ENCODE measurements around the gene FOXL3. TPM values are rescaled to one million over a fixed set of nuclear protein-coding genes. Genes with fewer than 3 reads are reported as not detected.

Gene FOXL3
- total RNA-seq, 1 experiment from 2014 or later, result not detected

- no peak for DNase-seq (ENCODE audit: low read depth, low spot score)
- POLR2A ChIA-PET, result no interaction called here
- Histone ChIP-seq H3K4me3 (replicated peaks in 1 of 2; ENCODE audit: low read depth in 1 of 2, low read length in 2 of 2) (no peak overlapping the region), H3K4me2 (ENCODE audit: low read length) (no peak overlapping the region), H3K9ac (ENCODE audit: low read length) (no peak overlapping the region), H4K20me1 (ENCODE audit: insufficient read depth) (no peaks in the 10 kb centered on the region), H3K79me2 (ENCODE audit: insufficient read depth, low read length) (no peaks in the 10 kb centered on the region), H3K27me3 (ENCODE audit: insufficient read depth, low read length) (no peaks in the 10 kb centered on the region), H2AFZ (ENCODE audit: low read depth, low read length, poor library complexity, severe bottlenecking) (no peak overlapping the region), H3K4me1 (ENCODE audit: control insufficient read depth in 1 of 2, insufficient read depth in 2 of 2, low read length in 2 of 2) (no peaks in the 10 kb centered on the region), H3K36me3 (ENCODE audit: control insufficient read depth in 1 of 2, insufficient read depth in 2 of 2, low read length in 2 of 2) (no peaks in the 10 kb centered on the region), H3K27ac (ENCODE audit: low read depth, low read length) (no peak overlapping the region), H3K9me3 (ENCODE audit: control insufficient read depth in 1 of 2, insufficient read depth in 1 of 2, low read depth in 1 of 2, low read length in 2 of 2) (no peaks in the 10 kb centered on the region; a peak in 1 of 4 replicates), H3K9me2 (ENCODE audit: insufficient read depth) (no peaks in the 10 kb centered on the region)
- RAD21 ChIA-PET (ENCODE audit: low non-redundant PET in 1 of 2, low total read pairs in 2 of 2, uncharacterized antibody in 2 of 2, unreplicated experiment in 2 of 2), result no interaction called here
- intact Hi-C loops (cut with micrococcal nuclease), result no loop called here
- TF ChIP-seq ELF1 (IDR thresholded peaks at IDR 0.05; ENCODE audit: borderline replicate concordance, low read depth), result no peak
- TF ChIP-seq REST (IDR thresholded peaks at IDR 0.05; ENCODE audit: low read depth), result no peak
- no peak for TF ChIP-seq EGR1 (IDR thresholded peaks at IDR 0.05; ENCODE audit: low read depth)
- no peak for TF ChIP-seq ZFX (IDR thresholded peaks at IDR 0.05)
- no peak for TF ChIP-seq TCF7L2 (IDR thresholded peaks at IDR 0.05; ENCODE audit: borderline replicate concordance, extremely low read depth, insufficient read depth, insufficient read length)
- no peak for TF ChIP-seq JUND (IDR thresholded peaks at IDR 0.05)
- BruUV-seq (replicated peaks), result no TSS peak
- ATAC-seq, result no peak
- CTCF ChIA-PET, result no interaction called here
These were observed 2.3 kb downstream of the FOXL3 start for GRCh38 chr7:292226-292625.

- Histone ChIP-seq H3K4me1 (ENCODE audit: control insufficient read depth in 1 of 2, insufficient read depth in 2 of 2, low read length in 2 of 2) (no peaks in the 10 kb centered on the region), H3K27me3 (ENCODE audit: insufficient read depth, low read length) (no peaks in the 10 kb centered on the region), H3K4me3 (replicated peaks in 1 of 2; ENCODE audit: low read depth in 1 of 2, low read length in 2 of 2) (no peak overlapping the region), H3K79me2 (ENCODE audit: insufficient read depth, low read length) (no peaks in the 10 kb centered on the region), H3K9ac (ENCODE audit: low read length) (no peak overlapping the region), H3K4me2 (ENCODE audit: low read length) (no peak overlapping the region), H3K27ac (ENCODE audit: low read depth, low read length) (no peak overlapping the region), H2AFZ (ENCODE audit: low read depth, low read length, poor library complexity, severe bottlenecking) (no peak overlapping the region), H4K20me1 (ENCODE audit: insufficient read depth) (no peaks in the 10 kb centered on the region), H3K9me3 (ENCODE audit: control insufficient read depth in 1 of 2, insufficient read depth in 1 of 2, low read depth in 1 of 2, low read length in 2 of 2) (no peaks in the 10 kb centered on the region; a peak in 1 of 4 replicates), H3K9me2 (ENCODE audit: insufficient read depth) (no peaks in the 10 kb centered on the region), H3K36me3 (ENCODE audit: control insufficient read depth in 1 of 2, insufficient read depth in 2 of 2, low read length in 2 of 2) (no peaks in the 10 kb centered on the region)
- CTCF ChIA-PET, result no interaction called here
- BruUV-seq (replicated peaks), result no TSS peak
- RAD21 ChIA-PET (ENCODE audit: low non-redundant PET in 1 of 2, low total read pairs in 2 of 2, uncharacterized antibody in 2 of 2, unreplicated experiment in 2 of 2), result no interaction called here
- POLR2A ChIA-PET, result no interaction called here
- ATAC-seq (no peak), DNase-seq (ENCODE audit: low read depth, low spot score) (no peak)
- intact Hi-C loops (cut with micrococcal nuclease), result no loop called here
- no peak for TF ChIP-seq TCF7L2 (IDR thresholded peaks at IDR 0.05; ENCODE audit: borderline replicate concordance, extremely low read depth, insufficient read depth, insufficient read length)
- no peak for TF ChIP-seq ATF3 (IDR thresholded peaks at IDR 0.05)
- no peak for TF ChIP-seq SIN3A (IDR thresholded peaks at IDR 0.05; ENCODE audit: low read depth)
- TF ChIP-seq JUND (IDR thresholded peaks at IDR 0.05), result no peak
- no peak for TF ChIP-seq ELF1 (IDR thresholded peaks at IDR 0.05; ENCODE audit: borderline replicate concordance, low read depth)
- no peak for TF ChIP-seq CTCF (IDR thresholded peaks at IDR 0.05 in 2 of 3, conservative IDR thresholded peaks at IDR 0.05 in 1 of 3; ENCODE audit: borderline replicate concordance in 1 of 3, insufficient read depth in 1 of 3, low read depth in 2 of 3, low read length in 2 of 3)
- TF ChIP-seq CBX3 (IDR thresholded peaks at IDR 0.05; ENCODE audit: low read depth), result no peak
- TF ChIP-seq ZBTB33 (IDR thresholded peaks at IDR 0.05; ENCODE audit: extremely low read depth, insufficient replicate concordance, low read length), result no peak
- TF ChIP-seq EZH2phosphoT487 (IDR thresholded peaks at IDR 0.05; ENCODE audit: borderline replicate concordance), result no peak
- TF ChIP-seq SP1 (IDR thresholded peaks at IDR 0.05; ENCODE audit: low read depth), result no peak
These were observed 2.9 kb downstream of the FOXL3 start for GRCh38 chr7:292826-293225.
